AG09309 (cell line): ENCODE data around the gene WWTR1.

Source experiments
- DNase-seq: peaks from one replicate; pipeline ENCODE4 v3.0.0-alpha.2; 2010; ENCODE audit warnings: low read depth
- H3K4me3 ChIP-seq: 2 replicates; pipeline ENCODE4 v1.5.1; 2011; ENCODE audit warnings: mild to moderate bottlenecking, low read depth, low read length, moderate library complexity; ENCODE audit not compliant: control insufficient read depth
- CTCF ChIP-seq: IDR thresholded peaks from 2 replicates; pipeline ENCODE4 v1.5.1; 2011; ENCODE audit warnings: mild to moderate bottlenecking, low read depth, low read length, inconsistent platforms; ENCODE audit not compliant: insufficient read depth, control insufficient read depth; ENCODE audit errors: missing control alignments

WWTR1 gene

DNA sequence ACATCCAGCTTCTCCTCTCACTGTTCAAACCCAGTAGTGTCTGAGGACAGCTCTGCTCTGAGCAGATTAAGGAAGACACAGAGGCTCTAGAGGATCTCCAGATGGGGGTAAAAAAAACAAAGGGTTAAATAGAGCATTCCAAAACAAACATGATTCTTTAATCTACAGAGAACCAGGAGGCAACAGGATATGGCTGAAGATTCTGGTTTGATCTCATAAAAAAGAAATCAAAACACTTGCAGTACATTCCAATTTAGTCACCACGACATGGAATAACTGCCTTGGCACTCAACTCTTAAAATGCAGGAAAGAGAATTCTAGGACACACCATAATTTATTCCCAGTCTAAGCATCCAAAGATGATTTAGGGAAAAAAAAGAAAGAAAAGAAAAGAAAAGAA lies 151.3 kb downstream of the WWTR1 start:
- no peak for TF ChIP-seq CTCF
- DNase-seq = no peak
- no peak overlapping the region for H3K4me3 ChIP-seq

DNA sequence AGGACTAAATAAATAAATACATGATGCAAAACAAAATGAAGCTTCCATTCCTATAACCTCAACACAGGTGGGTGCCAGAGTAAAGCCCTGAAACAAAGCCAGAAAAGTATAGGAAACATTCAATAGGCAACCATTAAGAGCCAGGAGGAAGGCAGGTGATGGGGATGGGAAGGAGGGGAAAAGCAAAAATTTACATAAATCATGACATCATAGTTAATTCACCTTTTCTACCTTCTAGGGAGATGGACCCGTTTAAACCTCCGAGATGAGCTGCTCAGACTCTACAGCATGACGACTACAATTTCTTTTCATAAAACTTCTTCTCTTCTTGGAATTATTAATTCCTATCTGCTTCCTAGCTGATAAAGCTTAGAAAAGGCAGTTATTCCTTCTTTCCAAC lies 155.4 kb downstream of the WWTR1 start:
- H3K4me3 ChIP-seq = no peak overlapping the region
- no peak for TF ChIP-seq CTCF
- DNase-seq = no peak

DNA sequence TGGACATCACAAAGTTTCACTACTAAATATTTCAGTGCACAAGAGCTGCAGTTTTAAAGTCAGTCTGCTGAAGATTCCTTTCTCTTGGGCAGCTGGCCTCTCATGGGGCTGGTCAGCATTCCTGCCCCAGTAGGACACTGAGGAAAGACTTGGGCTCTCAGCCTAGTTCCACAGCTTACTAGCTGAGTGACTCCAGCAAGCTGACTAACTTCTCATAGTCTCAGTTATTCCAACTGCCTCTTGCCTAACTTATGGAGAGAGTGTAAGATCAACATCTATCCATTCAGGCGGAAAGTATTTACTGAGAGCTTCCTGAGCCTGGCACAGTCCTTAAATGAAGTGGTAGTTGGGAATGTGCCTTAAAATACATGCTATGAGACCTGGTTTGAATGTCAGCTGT lies 156.3 kb downstream of the WWTR1 start:
- no peak overlapping the region for H3K4me3 ChIP-seq
- TF ChIP-seq CTCF = no peak
- peak; percentile 90 for DNase-seq

- DNase-seq = no peak
- TF ChIP-seq CTCF = no peak
- H3K4me3 ChIP-seq = no peak overlapping the region
These were observed 159.7 kb downstream of the WWTR1 start for GRCh38 chr3:149497966-149498670.

- TF ChIP-seq CTCF = no peak
- no peak for DNase-seq
- H3K4me3 ChIP-seq = no peak overlapping the region
These were observed 160.9 kb downstream of the WWTR1 start for GRCh38 chr3:149496891-149497290.

DNA sequence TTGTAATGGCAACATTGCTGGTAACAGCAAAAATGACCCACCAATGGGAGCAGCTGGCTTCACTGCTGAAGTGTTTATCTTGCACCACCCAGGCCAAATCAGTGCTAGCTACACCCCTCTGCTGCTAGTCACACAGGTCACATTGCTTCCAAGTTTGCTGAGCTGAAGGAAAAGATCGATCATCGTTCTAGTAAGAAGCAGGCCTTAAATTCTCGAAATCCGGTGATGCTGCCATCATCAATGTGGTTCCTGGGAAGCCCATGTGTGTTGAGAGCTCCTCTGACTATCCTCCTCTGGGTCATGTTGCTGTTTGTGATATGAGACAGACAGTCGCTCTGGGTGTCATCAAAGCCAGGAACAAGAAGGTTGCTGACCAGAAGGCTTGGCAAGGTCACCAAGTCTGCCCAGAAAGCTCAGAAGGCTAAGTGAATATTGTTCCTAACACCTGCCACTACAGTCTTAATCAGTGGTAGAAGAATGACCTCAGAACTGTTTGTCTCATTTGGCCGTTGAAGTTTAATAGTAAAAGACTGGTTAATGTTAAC lies 162.2 kb downstream of the WWTR1 start:
- no peak for DNase-seq
- no peak overlapping the region for H3K4me3 ChIP-seq
- TF ChIP-seq CTCF = no peak
